ENCODE data around the gene BCKDK. TPM values are rescaled to one million over a fixed set of nuclear protein-coding genes. Genes with fewer than 3 reads are reported as not detected.
"Not testable (repeated sequence)": the region's sequence is repeated elsewhere in the genome, so short reads cannot be mapped to it uniquely, and the experiment has no call there.

Gene BCKDK
- polyA plus RNA-seq, 1 of the 3 experiments (the other 2 are of a cell fraction), result 73.2 TPM

DNA sequence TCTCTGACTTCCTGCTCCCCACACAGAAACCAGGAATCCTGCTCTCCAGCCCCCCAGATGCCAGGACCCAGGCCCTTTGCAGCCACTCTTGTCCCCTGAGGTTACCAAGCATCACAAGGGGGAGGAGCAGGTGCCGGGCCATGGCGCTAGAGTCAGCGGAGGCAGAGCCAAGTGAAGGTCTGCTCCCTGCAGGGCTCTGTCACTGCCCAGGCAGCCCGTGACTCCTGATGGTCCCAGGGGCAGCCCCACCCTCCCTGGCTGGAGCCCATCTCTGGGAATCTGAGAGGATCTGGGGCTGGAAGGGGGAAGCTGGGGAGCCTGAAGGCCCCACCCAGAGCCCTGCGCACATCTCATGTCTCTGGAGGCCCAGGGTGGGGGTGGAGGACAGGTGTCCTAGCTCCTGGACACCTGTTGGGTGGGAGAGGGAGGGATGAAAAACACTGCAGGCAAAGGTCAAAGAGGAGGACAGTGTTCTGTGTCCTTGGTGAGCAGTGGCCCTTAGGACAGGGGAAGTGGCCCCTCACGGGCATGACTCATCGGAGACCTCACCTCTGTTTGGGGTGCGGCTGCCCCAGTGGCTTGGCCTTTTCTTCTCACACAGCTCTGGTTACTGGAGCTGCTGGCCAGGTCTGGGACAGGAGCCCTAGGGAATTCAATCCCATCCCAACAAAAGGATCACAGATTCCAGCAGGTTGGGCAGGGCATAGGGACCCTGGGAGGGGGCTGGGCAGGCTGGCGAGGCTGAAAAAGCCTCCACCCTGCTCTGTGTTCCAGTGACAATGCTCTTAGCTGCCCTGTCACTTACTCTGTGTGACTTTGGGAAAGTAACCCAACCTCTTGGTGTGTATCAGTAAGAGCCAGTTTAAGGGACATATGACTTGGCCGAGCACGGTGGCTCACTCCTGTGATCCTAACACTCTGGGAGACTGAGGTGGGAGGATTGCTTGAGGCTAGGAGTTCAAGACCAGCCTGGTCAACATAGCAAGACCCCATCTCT is 42.0 kb downstream of the BCKDK start, which contains the start of gene PRSS36:
PRSS36 (minus strand) TSS at position 173 of the 997 bp plus-strand sequence; CDS start at position 142, 31 bp downstream.
- H3K9ac ChIP-seq, result no peak within 1 kb of the TSS
- H3K4me1 ChIP-seq (ENCODE audit: control insufficient read depth in 1 of 2, insufficient read depth in 2 of 2, low read depth in 1 of 2, low read length in 1 of 2), result no peaks in the 10 kb centered on the region
- H3K36me3 ChIP-seq (replicated peaks in 1 of 2; ENCODE audit: control insufficient read depth in 1 of 2, insufficient read depth in 2 of 2, low read length in 1 of 2), result no peaks in the 10 kb centered on the region
- H3K27ac ChIP-seq (ENCODE audit: low read depth in 2 of 2, low read length in 1 of 2), result no peak within 1 kb of the TSS
- H3K27me3 ChIP-seq (ENCODE audit: insufficient read depth), result no peaks in the 10 kb centered on the region
- no peaks in the 10 kb centered on the region for H4K20me1 ChIP-seq (ENCODE audit: insufficient read depth)
- no peaks in the 10 kb centered on the region for H3K9me2 ChIP-seq
- TF ChIP-seq, protein P1, sequence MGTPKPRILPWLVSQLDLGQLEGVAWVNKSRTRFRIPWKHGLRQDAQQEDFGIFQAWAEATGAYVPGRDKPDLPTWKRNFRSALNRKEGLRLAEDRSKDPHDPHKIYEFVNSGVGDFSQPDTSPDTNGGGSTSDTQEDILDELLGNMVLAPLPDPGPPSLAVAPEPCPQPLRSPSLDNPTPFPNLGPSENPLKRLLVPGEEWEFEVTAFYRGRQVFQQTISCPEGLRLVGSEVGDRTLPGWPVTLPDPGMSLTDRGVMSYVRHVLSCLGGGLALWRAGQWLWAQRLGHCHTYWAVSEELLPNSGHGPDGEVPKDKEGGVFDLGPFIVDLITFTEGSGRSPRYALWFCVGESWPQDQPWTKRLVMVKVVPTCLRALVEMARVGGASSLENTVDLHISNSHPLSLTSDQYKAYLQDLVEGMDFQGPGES (IDR thresholded peaks at IDR 0.05; ENCODE audit: low read depth, low read length), result no peak
- no peak for TF ChIP-seq CHD2 (IDR thresholded peaks at IDR 0.05; ENCODE audit: low read length, partially characterized antibody)
- no peak for TF ChIP-seq JUND (IDR thresholded peaks at IDR 0.05)
- no peak for TF ChIP-seq TCF12 (IDR thresholded peaks at IDR 0.05)
- no peak for TF ChIP-seq POLR2AphosphoS5 (IDR thresholded peaks at IDR 0.05; ENCODE audit: low read depth, low read length)
- H3K4me2 ChIP-seq, result no peak within 1 kb of the TSS
- H3K4me3 ChIP-seq (ENCODE audit: low read depth in 2 of 2, low read length in 1 of 2), result no peak within 1 kb of the TSS
- H2AFZ ChIP-seq (ENCODE audit: low read depth), result no peak within 1 kb of the TSS
- ChIA-PET CTCF (interaction anchor here (1.0 to 4.7 kb wide), 2 partner anchors 8 to 9 kb away, joined by 3 to 22 read pairs; no protein-coding TSS in a partner anchor), POLR2A (interaction anchor here (1.6 kb wide), 1 partner anchor 29 kb away, joined by 4 read pairs; the partner anchor contains the start of gene FUS)
- peak; percentile 20 for DNase-seq
- WGBS (ENCODE audit: low lambda C conversion rate), result 88% methylated on average over 3 of the region's 11 CpGs
- H3F3A ChIP-seq (replicated peaks; ENCODE audit: insufficient read depth), result no peaks in the 10 kb centered on the region
- H3K79me2 ChIP-seq (ENCODE audit: insufficient read depth), result no peaks in the 10 kb centered on the region
- H3K9me3 ChIP-seq, result no peaks in the 10 kb centered on the region

DNA sequence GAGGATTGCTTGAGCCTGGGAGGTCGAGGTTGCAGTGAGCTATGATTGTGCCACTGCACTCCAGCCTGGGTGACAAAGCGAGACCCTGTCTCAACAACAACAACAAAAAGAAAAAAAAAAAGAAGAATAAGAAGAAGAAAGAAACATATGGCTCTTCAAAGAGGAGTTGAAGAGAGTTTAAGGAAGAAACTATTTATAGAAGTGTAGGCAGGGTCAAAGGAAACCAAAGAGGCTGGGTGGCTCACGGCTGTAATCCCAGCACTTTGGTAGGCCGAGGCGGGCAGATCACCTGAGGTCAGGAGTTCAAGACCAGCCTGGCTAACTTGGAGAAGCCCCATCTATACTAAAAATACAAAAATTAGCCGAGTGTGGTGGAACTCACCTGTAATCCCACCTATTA is 42.8 kb downstream of the BCKDK start:
- not testable (repeated sequence) for H3K27ac ChIP-seq (ENCODE audit: low read depth in 2 of 2, low read length in 1 of 2); H3K9me2 ChIP-seq; H3K4me3 ChIP-seq (ENCODE audit: low read depth in 2 of 2, low read length in 1 of 2); H3K79me2 ChIP-seq (ENCODE audit: insufficient read depth); H3K9ac ChIP-seq; H3K9me3 ChIP-seq; H3K36me3 ChIP-seq (replicated peaks in 1 of 2; ENCODE audit: control insufficient read depth in 1 of 2, insufficient read depth in 2 of 2, low read length in 1 of 2); H3K4me2 ChIP-seq; H3K4me1 ChIP-seq (ENCODE audit: control insufficient read depth in 1 of 2, insufficient read depth in 2 of 2, low read depth in 1 of 2, low read length in 1 of 2); H4K20me1 ChIP-seq (ENCODE audit: insufficient read depth); H3K27me3 ChIP-seq (ENCODE audit: insufficient read depth); H3F3A ChIP-seq (replicated peaks; ENCODE audit: insufficient read depth); H2AFZ ChIP-seq (ENCODE audit: low read depth); DNase-seq
- WGBS (ENCODE audit: low lambda C conversion rate), result 69% methylated on average over 6 of the region's 6 CpGs
- CTCF ChIA-PET, result interaction anchor here (4.7 kb wide), 1 partner anchor 8 kb away, joined by 22 read pairs; no protein-coding TSS in a partner anchor
- POLR2A ChIA-PET, result interaction anchor here (1.6 kb wide), 1 partner anchor 29 kb away, joined by 4 read pairs; the partner anchor contains the start of gene FUS

DNA sequence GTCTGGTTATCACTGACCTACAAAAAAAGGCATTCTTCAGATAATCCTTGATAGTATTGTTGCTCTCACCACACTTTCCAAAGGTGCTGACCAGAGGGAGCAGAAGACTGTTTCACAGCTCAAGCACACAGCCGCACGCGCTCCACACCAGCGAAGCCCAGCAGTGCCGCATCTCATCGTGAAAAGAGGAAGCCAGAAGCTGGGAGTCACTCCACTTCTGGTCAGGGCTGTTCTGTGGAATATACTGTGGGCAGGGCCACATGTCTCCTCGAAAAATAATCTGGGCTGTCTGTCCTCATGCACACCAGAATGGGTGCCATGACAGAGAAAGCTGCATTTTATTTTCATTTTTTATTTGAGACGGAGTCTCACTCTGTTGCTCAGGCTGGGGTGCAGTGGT is 49.0 kb downstream of the BCKDK start:
- CTCF ChIA-PET, result interaction anchor here (1.2 to 4.8 kb wide), 6 partner anchors 13 to 711 kb away, joined by 3 to 24 read pairs (median 4); partner anchors contain the start of gene HSD3B7
- TF ChIP-seq MEF2A (IDR thresholded peaks at IDR 0.05; ENCODE audit: borderline replicate concordance, low read depth) (no peak), CHD2 (IDR thresholded peaks at IDR 0.05; ENCODE audit: low read length, partially characterized antibody) (no peak), GATA2 (CRISPR knock-in tag; IDR thresholded peaks at IDR 0.05) (no peak), MXI1 (IDR thresholded peaks at IDR 0.05; ENCODE audit: low read depth, low read length) (no peak), YY1 (IDR thresholded peaks at IDR 0.05; ENCODE audit: low read depth) (no peak), NRF1 (IDR thresholded peaks at IDR 0.05; ENCODE audit: low read depth, low read length) (no peak)
- TF ChIP-seq, protein P2, sequence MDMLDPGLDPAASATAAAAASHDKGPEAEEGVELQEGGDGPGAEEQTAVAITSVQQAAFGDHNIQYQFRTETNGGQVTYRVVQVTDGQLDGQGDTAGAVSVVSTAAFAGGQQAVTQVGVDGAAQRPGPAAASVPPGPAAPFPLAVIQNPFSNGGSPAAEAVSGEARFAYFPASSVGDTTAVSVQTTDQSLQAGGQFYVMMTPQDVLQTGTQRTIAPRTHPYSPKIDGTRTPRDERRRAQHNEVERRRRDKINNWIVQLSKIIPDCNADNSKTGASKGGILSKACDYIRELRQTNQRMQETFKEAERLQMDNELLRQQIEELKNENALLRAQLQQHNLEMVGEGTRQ (IDR thresholded peaks at IDR 0.05; ENCODE audit: borderline replicate concordance, low read depth, low read length), result no peak
- TF ChIP-seq, protein P3, sequence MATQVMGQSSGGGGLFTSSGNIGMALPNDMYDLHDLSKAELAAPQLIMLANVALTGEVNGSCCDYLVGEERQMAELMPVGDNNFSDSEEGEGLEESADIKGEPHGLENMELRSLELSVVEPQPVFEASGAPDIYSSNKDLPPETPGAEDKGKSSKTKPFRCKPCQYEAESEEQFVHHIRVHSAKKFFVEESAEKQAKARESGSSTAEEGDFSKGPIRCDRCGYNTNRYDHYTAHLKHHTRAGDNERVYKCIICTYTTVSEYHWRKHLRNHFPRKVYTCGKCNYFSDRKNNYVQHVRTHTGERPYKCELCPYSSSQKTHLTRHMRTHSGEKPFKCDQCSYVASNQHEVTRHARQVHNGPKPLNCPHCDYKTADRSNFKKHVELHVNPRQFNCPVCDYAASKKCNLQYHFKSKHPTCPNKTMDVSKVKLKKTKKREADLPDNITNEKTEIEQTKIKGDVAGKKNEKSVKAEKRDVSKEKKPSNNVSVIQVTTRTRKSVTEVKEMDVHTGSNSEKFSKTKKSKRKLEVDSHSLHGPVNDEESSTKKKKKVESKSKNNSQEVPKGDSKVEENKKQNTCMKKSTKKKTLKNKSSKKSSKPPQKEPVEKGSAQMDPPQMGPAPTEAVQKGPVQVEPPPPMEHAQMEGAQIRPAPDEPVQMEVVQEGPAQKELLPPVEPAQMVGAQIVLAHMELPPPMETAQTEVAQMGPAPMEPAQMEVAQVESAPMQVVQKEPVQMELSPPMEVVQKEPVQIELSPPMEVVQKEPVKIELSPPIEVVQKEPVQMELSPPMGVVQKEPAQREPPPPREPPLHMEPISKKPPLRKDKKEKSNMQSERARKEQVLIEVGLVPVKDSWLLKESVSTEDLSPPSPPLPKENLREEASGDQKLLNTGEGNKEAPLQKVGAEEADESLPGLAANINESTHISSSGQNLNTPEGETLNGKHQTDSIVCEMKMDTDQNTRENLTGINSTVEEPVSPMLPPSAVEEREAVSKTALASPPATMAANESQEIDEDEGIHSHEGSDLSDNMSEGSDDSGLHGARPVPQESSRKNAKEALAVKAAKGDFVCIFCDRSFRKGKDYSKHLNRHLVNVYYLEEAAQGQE (IDR thresholded peaks at IDR 0.05; ENCODE audit: low read depth, low read length), result no peak
- TF ChIP-seq, protein P1 (IDR thresholded peaks at IDR 0.05; ENCODE audit: low read depth, low read length), result no peak

More for the DNA sequence above, 49.0 kb downstream of the BCKDK start:
- DNase-seq, result no peak
- H3F3A ChIP-seq (replicated peaks; ENCODE audit: insufficient read depth), result no peaks in the 10 kb centered on the region
- no peaks in the 10 kb centered on the region for H3K27me3 ChIP-seq (ENCODE audit: insufficient read depth)
- no peak overlapping the region for H3K9ac ChIP-seq
- no peaks in the 10 kb centered on the region for H4K20me1 ChIP-seq (ENCODE audit: insufficient read depth)
- H3K4me3 ChIP-seq (ENCODE audit: low read depth in 2 of 2, low read length in 1 of 2), result no peak overlapping the region
- no peaks in the 10 kb centered on the region for H3K4me1 ChIP-seq (ENCODE audit: control insufficient read depth in 1 of 2, insufficient read depth in 2 of 2, low read depth in 1 of 2, low read length in 1 of 2)
- WGBS (ENCODE audit: low lambda C conversion rate), result 22% methylated on average over 5 of the region's 8 CpGs
- H2AFZ ChIP-seq (ENCODE audit: low read depth), result no peak overlapping the region
- H3K27ac ChIP-seq (ENCODE audit: low read depth in 2 of 2, low read length in 1 of 2), result no peak overlapping the region
- no peaks in the 10 kb centered on the region for H3K36me3 ChIP-seq (replicated peaks in 1 of 2; ENCODE audit: control insufficient read depth in 1 of 2, insufficient read depth in 2 of 2, low read length in 1 of 2)
- H3K9me2 ChIP-seq, result no peaks in the 10 kb centered on the region
- no peak overlapping the region for H3K4me2 ChIP-seq
- POLR2A ChIA-PET, result interaction anchor here (0.7 kb wide), 1 partner anchor 23 kb away, joined by 5 read pairs; the partner anchor contains the start of gene FUS
- H3K9me3 ChIP-seq, result no peaks in the 10 kb centered on the region
- no peaks in the 10 kb centered on the region for H3K79me2 ChIP-seq (ENCODE audit: insufficient read depth)
